Adrenal gland (tissue), 12 donors: ENCODE measurements around the gene TTC39B. TPM values are rescaled to one million over a fixed set of nuclear protein-coding genes. Genes with fewer than 3 reads are reported as not detected.
"Not testable (repeated sequence)": the region's sequence is repeated elsewhere in the genome, so short reads cannot be mapped to it uniquely, and the experiment has no call there.

ENCODE experiments used
- DNase-seq, 7 donors: peaks; one replicate each; pipeline ENCODE4 v3.0.0-alpha.2; 2019 to 2020
- H3K27ac ChIP-seq, 5 donors: fragments of 200-600 bp; sonication (generic) in 4 of 5; 1 replicate in 3 of 5; 2 replicates in 2 of 5; pipeline versions ENCODE4 v1.5.1 to v1.8.0; 2016 to 2020; ENCODE audit warnings: mild to moderate bottlenecking in 1 of 5
- H3K27me3 ChIP-seq: fragments of 200-600 bp; 2 replicates; pipeline ENCODE4 v1.8.0; 2021
- H3K36me3 ChIP-seq, 2 donors: fragments of 200-600 bp; replicated peaks in 1 of 2; 1 replicate in 1 of 2; 2 replicates in 1 of 2; pipeline versions ENCODE4 v1.5.1 to v1.8.0; 2018 to 2022
- H3K4me1 ChIP-seq, 2 donors: fragments of 200-600 bp; replicated peaks in 1 of 2; 1 replicate in 1 of 2; 2 replicates in 1 of 2; pipeline versions ENCODE4 v1.5.1 to v1.8.0; 2018 to 2021
- H3K4me3 ChIP-seq, 4 donors: fragments of 200-600 bp; sonication (generic) in 3 of 4; one replicate each; pipeline ENCODE4 v1.5.1; 2016 to 2018
- H3K9me3 ChIP-seq, 3 donors: fragments of 200-600 bp; sonication (generic) in 1 of 3; replicated peaks in 1 of 3; 1 replicate in 2 of 3; 2 replicates in 1 of 3; pipeline versions ENCODE4 v1.5.1 to v1.8.0; 2016 to 2021
- POLR2A ChIP-seq, 2 donors: fragments of 450-650 bp; IDR thresholded peaks; one replicate each; pipeline ENCODE4 v1.6.1; 2017; ENCODE audit warnings: antibody characterized with exemption in 2 of 2, mild to moderate bottlenecking in 2 of 2, moderate library complexity in 1 of 2
- WGBS, 4 donors: extraction: QIAGEN DNeasy Blood & Tissue Kit in 2 of 4; methylation state at CpG; one replicate each; pipeline versions ENCODE4 v1.1.5 to v1.1.7; 2013 to 2017; 5-methylcytosine and 5-hydroxymethylcytosine counted together
- intact Hi-C, 2 donors: fragments of 100-400 bp; cut with DNase I; formaldehyde crosslinking; loops; one replicate each; pipeline versions ENCODE4 v1.14.1 to v1.15.0; 2022 to 2023
- polyA plus RNA-seq, 3 donors: library from polyadenylated mRNA; stranded (reverse); fragments of 200-250 nt in 2 of 3; fragments of 350-450 nt in 1 of 3; fragmentation: Illumina TruSeq in 1 of 3; extraction: RNeasy Lipid Tissue Mini Kit (QIAGEN cat#74804) in 1 of 3; gene quantifications; one replicate each; pipeline ENCODE4 v1.2.3, GENCODE V29; 2013 to 2014
- total RNA-seq, 9 donors: library from RNA; depleted of rRNA in 4 of 9; stranded (reverse); fragments of >200 nt in 4 of 9; fragments of 120-200 nt in 1 of 9; fragmentation: NEBNext Ultra II Directional in 1 of 9; extraction: Animal tissue kit (Norgen Biotek cat#: 25700) in 1 of 9; gene quantifications; one replicate each; pipeline versions ENCODE4 v1.1.0 to v1.2.4, GENCODE V29; 2013 to 2023
- TF ChIP-seq, protein P1 (sequence below), 6 experiments: fragments of 450-650 bp in 4 of 6; fragments of 200-600 bp in 2 of 6; sonication (generic) in 1 of 6; IDR thresholded peaks; 1 replicate in 5 of 6; 2 replicates in 1 of 6; pipeline versions ENCODE4 v1.5.1 to v1.8.0; 2016 to 2021; ENCODE audit warnings: antibody characterized with exemption in 6 of 6, mild to moderate bottlenecking in 2 of 6, moderate library complexity in 1 of 6
- donor health status: healthy with polysubstance abuse.
- donor health status: Bipolar disorder and iron deficiency.
- donor health status: DM: yes; HTN: yes; CAD: no.
- donor health status: DM: no; HTN: no; CAD: no.
- donor health status: DM: no; HTN: no; CAD: no.
- donor health status: DM: yes; HTN: yes; CAD: no.

TTC39B gene
- total and polyA plus RNA-seq, 12 donors = 3.7 to 14.4 (median 9.5) TPM

DNA sequence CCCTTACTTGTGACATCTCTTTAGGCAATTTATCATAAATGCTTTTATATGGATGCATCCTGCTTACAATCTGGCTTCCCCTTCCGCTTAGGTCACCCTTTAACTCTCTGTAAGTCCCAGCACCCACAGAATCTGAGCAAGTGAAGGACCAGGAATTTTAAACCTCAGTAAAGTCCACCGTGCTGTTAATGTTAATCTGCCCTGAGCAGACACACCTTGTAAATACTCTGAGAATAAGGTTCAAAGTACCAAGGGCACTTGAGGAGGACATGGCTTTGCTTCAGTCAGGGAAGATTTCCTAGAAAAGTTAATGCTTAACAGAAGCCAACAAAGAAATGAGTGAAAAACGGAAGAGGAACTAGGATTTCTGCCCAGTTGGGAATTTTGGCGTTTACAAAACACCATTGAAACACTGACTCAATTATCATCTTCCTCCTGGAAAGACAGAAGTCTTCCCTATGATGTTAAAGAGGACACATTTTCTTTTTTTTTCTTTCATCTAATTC is 26.4 kb upstream of the TTC39B start:
- H3K4me1 ChIP-seq = no peaks in the 10 kb centered on the region
- H3K27me3 ChIP-seq = no peaks in the 10 kb centered on the region
- H3K36me3 ChIP-seq = no peaks in the 10 kb centered on the region
- WGBS, 4 donors = 31 to 57% (median 46%) methylated on average over 4 of the region's 4 CpGs
- no peak for TF ChIP-seq POLR2A (IDR thresholded peaks at IDR 0.05)
- TF ChIP-seq, protein P1, sequence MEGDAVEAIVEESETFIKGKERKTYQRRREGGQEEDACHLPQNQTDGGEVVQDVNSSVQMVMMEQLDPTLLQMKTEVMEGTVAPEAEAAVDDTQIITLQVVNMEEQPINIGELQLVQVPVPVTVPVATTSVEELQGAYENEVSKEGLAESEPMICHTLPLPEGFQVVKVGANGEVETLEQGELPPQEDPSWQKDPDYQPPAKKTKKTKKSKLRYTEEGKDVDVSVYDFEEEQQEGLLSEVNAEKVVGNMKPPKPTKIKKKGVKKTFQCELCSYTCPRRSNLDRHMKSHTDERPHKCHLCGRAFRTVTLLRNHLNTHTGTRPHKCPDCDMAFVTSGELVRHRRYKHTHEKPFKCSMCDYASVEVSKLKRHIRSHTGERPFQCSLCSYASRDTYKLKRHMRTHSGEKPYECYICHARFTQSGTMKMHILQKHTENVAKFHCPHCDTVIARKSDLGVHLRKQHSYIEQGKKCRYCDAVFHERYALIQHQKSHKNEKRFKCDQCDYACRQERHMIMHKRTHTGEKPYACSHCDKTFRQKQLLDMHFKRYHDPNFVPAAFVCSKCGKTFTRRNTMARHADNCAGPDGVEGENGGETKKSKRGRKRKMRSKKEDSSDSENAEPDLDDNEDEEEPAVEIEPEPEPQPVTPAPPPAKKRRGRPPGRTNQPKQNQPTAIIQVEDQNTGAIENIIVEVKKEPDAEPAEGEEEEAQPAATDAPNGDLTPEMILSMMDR (IDR thresholded peaks at IDR 0.05) = no peak
- no peak overlapping the region for H3K4me3 ChIP-seq
- no peak for DNase-seq
- intact Hi-C loops = no loop called here
- H3K27ac ChIP-seq = no peak overlapping the region
- no peaks in the 10 kb centered on the region for H3K9me3 ChIP-seq

DNA sequence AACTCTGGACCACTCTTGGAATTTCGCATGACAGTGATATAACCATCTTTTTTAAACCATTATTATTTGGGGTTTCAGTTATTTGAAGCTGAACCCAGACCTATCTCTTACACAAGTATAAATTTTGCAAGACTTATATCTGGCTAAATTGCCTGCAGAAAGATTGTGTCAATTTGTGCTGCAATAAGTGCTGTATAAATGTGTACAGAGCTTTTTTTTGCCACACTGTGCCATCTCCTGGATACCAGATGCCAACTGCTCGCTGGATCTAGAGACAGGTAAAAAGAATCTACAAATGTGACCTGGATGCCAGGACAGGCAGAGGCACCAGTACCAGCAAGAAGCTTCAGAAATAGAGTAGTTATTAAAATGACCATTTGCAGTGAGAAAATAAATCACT is 25.9 kb upstream of the TTC39B start:
- Histone ChIP-seq H3K36me3 (no peaks in the 10 kb centered on the region), H3K27ac (no peak overlapping the region), H3K4me3 (no peak overlapping the region), H3K9me3 (no peaks in the 10 kb centered on the region), H3K27me3 (no peaks in the 10 kb centered on the region), H3K4me1 (no peaks in the 10 kb centered on the region)
- WGBS, 4 donors = 63 to 77% (median 67%) methylated on average over 2 of the region's 2 CpGs
- TF ChIP-seq, protein P1 (IDR thresholded peaks at IDR 0.05) = no peak
- no peak for TF ChIP-seq POLR2A (IDR thresholded peaks at IDR 0.05)
- intact Hi-C loops = no loop called here
- no peak for DNase-seq

DNA sequence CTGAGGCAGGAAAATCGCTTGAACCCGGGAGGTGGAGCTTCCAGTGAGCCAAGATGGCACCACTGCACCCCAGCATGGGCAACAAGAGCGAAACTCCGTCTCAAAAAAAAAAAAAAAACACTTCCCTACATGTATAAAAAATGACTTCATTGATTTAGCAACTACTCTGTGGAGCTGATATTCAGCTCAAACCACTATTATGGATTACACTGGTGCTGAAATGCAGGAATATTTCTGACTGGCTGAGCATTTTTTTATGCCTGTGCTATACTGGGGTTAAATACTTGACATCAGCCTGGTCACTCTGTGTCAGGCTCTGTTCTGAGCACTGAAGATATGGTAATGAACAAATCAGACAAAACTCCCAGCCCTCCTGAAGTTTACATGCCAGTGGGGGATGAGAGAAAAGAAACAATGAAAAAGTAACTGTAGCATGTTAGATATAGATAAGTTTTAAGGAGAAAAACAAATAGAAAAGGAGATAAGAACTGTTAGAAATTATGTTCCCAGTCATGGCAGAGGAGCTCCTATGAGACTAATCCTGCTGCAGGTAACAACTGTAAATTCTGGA is 22.6 kb upstream of the TTC39B start:
- Histone ChIP-seq H3K9me3 (no peaks in the 10 kb centered on the region), H3K36me3 (no peaks in the 10 kb centered on the region), H3K4me3 (no peak overlapping the region), H3K4me1 (no peaks in the 10 kb centered on the region), H3K27ac (no peak overlapping the region), H3K27me3 (no peaks in the 10 kb centered on the region)
- TF ChIP-seq, protein P1 (IDR thresholded peaks at IDR 0.05) = no peak
- no peak for TF ChIP-seq POLR2A (IDR thresholded peaks at IDR 0.05)
- 79 to 84% (median 81%) methylated on average over 4 of the region's 4 CpGs for WGBS, 4 donors
- intact Hi-C loops = no loop called here
- DNase-seq = no peak

DNA sequence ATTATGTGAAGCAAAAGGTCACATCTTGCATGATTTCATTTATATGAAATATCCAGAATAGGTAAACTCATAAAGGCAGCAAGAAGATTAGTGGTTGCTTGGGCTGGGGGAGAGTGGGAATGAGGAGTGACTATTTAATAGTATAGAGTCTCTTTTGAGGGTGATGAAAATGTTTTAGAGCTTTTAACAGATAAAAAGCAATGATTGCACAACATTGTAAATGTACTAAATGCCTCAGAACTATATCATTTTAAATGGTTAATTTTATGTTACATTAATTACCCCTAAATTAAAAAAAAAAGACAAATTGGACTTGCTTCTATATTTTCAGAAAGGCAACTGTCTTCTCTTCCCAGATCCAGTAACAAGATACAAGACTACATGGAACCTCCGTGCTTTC is 21.9 kb upstream of the TTC39B start:
- no peak for TF ChIP-seq POLR2A (IDR thresholded peaks at IDR 0.05)
- TF ChIP-seq, protein P1 (IDR thresholded peaks at IDR 0.05) = no peak
- Histone ChIP-seq H3K36me3 (no peaks in the 10 kb centered on the region), H3K4me1 (no peaks in the 10 kb centered on the region), H3K9me3 (no peaks in the 10 kb centered on the region), H3K27me3 (no peaks in the 10 kb centered on the region), H3K4me3 (no peak overlapping the region), H3K27ac (no peak overlapping the region)
- DNase-seq = no peak
- intact Hi-C loops = no loop called here
- WGBS, 4 donors = 93 to 100% (median 97%) methylated on average over 1 of the region's 1 CpG

DNA sequence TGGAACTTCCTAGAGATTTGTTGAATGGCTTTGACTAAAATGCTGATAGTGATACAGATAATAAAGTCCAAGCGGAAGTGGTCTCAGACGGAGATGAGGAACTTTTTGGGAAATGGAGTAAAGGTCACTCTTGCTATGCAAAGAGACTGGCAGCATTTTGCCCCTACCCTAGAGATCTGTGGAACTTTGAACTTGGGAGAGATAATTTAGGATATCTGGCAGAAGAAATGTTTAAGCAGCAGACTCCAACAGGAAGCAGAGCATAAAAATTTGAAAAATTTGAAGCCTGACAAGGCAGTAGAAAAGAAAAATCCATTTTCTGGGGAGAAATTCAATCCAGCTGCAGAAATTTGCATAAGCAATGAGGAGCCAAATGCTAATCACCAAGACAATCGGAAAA is 15.7 kb upstream of the TTC39B start:
- H3K9me3 ChIP-seq, H3K4me3 ChIP-seq, H3K36me3 ChIP-seq, intact Hi-C loops, H3K4me1 ChIP-seq, DNase-seq, H3K27me3 ChIP-seq: not testable (repeated sequence)
- peak overlapping the region in 1 of 5 donors; percentile 52 for H3K27ac ChIP-seq
- 76 to 78% (median 77%) methylated on average over 3 of the region's 3 CpGs for WGBS, 4 donors

DNA sequence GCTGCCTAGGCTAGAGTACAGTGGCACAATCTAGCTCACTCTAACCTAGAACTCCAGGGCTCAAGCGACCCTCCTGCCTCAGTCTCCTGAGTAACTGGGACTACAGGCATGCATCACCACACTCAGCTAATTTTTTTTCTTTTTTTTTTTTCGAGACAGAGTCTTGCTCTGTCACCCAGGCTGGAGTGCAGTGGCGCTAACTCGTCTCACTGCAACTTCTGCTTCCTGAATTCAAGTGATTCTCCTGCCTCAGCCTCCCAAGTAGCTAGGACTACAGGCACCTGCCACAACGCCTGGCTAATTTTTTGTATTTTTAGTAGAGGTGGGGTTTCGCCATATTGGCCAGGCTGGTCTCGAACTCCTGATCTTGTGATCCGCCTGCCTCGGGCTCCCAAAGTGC is 12.6 kb upstream of the TTC39B start:
- H3K36me3 ChIP-seq, H3K9me3 ChIP-seq, H3K27me3 ChIP-seq, H3K4me3 ChIP-seq, DNase-seq, H3K4me1 ChIP-seq, H3K27ac ChIP-seq, intact Hi-C loops: not testable (repeated sequence)
- 83 to 92% (median 85%) methylated on average over 9 of the region's 9 CpGs for WGBS, 4 donors
